Stimulated activated CD4-positive, alpha-beta T cell treated with anti-CD3 and anti-CD28 coated beads, TNF-alpha, amount 100 ng/mL, for 48 hours (primary cell): ENCODE data around the gene TCIRG1.

ENCODE experiments used
- DNase-seq, 3 donors: peaks; one replicate each; pipeline ENCODE4 v3.0.0-alpha.2; 2020; ENCODE audit warnings: low read depth in 3 of 3

TCIRG1 gene

GRCh38 chr11:68036717-68037239 lies 2.0 kb upstream of the TCIRG1 start:
- DNase-seq = no peak

GRCh38 chr11:68037411-68038225 lies 1.2 kb upstream of the TCIRG1 start:
- DNase-seq = no peak

DNA sequence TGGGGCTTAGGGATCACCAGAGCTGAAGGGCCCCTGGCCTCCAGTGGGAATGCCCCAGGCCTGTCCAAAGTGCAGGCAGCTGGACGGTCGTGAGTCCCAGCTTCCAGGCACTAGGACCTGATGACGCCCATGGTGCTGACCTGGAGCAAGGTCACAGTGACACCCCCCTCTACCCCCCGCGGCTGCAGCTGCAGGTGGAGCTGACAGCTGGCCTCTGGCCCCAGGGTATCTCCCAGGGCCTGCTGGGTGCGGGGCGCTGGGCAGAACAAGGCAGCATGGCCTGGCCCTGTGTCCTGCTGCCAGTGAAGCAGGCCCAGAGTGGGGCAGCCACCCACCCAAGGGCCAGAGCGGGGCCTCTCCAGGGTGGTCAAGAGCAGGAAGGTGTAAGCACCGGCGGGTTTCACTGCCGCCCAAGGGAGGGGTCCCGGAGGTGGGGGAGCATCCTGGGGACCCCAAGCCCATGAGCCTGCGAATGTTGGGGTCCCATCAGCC lies 553 bp upstream of the TCIRG1 start:
- no peak for DNase-seq

GRCh38 chr11:68039526-68040086 lies 781 bp downstream of the TCIRG1 start:
- DNase-seq = no peak

- DNase-seq = peak in 1 of 3 donors; percentile 31
Measured at GRCh38 chr11:68040101-68040956, 1.5 kb downstream of the TCIRG1 start.

- DNase-seq = no peak
Measured at GRCh38 chr11:68040957-68041591, 2.2 kb downstream of the TCIRG1 start.

- no peak for DNase-seq
Measured at GRCh38 chr11:68041617-68042218, 2.9 kb downstream of the TCIRG1 start.

DNA sequence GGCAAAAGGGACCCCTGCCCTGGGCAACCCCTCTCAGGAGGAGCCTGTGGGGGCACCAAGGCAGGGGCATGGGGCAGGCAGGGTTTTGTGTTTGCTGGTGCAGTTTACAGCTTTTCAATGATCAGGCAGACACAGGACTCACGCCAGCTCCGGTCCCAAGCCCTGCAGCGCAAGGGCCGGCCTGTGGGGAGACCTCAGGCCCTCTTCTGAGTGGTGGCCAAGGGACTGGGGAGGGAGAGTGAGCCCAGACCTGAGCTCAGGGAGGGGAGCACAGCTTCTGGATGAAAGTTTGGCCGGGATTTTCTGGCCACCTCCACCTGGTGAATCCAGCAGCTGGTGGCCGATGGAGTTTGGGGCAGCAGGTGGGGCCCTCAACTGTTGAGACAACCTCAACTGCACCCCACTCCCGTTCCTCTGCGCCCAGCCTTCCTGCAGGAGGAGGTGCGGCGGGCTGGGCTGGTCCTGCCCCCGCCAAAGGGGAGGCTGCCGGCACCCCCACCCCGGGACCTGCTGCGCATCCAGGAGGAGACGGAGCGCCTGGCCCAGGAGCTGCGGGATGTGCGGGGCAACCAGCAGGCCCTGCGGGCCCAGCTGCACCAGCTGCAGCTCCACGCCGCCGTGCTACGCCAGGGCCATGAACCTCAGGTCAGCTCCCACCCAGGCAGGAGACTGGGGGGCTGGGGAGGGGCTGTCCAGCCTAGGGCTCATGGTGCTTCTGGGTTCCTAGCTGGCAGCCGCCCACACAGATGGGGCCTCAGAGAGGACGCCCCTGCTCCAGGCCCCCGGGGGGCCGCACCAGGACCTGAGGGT lies 3.6 kb downstream of the TCIRG1 start:
- DNase-seq = no peak

GRCh38 chr11:68043029-68043348 lies 4.2 kb downstream of the TCIRG1 start:
- no peak for DNase-seq

GRCh38 chr11:68043349-68044144 lies 4.7 kb downstream of the TCIRG1 start:
- no peak for DNase-seq

- no peak for DNase-seq
Measured at GRCh38 chr11:68044145-68044813, 5.5 kb downstream of the TCIRG1 start.

GRCh38 chr11:68044898-68045351 lies 6.1 kb downstream of the TCIRG1 start:
- no peak for DNase-seq

DNA sequence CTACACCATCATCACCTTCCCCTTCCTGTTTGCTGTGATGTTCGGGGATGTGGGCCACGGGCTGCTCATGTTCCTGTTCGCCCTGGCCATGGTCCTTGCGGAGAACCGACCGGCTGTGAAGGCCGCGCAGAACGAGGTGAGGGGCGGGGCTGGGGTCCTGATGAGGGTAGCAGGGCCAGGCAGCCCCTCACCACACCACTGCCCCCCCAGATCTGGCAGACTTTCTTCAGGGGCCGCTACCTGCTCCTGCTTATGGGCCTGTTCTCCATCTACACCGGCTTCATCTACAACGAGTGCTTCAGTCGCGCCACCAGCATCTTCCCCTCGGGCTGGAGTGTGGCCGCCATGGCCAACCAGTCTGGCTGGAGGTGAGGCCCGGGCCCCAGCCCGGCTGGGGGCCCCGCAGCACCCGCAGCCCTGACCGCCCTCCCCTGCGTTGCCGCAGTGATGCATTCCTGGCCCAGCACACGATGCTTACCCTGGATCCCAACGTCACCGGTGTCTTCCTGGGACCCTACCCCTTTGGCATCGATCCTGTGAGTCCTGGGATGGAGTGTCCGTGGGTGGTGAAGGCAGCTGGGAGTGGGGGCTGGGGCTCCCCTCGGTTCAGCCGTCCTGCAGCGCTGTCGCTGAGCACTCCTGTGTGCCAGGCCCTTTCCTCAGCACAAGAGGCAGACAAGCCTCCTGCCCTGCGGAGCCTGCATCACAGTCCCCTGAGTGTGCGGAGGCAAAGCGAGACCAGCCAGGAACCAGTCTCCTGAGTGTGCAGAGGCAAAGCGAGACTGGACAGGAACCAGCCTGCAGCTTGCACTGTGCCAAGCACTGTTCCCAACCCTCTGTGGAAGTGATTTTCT lies 8.8 kb downstream of the TCIRG1 start:
- DNase-seq = no peak

DNA sequence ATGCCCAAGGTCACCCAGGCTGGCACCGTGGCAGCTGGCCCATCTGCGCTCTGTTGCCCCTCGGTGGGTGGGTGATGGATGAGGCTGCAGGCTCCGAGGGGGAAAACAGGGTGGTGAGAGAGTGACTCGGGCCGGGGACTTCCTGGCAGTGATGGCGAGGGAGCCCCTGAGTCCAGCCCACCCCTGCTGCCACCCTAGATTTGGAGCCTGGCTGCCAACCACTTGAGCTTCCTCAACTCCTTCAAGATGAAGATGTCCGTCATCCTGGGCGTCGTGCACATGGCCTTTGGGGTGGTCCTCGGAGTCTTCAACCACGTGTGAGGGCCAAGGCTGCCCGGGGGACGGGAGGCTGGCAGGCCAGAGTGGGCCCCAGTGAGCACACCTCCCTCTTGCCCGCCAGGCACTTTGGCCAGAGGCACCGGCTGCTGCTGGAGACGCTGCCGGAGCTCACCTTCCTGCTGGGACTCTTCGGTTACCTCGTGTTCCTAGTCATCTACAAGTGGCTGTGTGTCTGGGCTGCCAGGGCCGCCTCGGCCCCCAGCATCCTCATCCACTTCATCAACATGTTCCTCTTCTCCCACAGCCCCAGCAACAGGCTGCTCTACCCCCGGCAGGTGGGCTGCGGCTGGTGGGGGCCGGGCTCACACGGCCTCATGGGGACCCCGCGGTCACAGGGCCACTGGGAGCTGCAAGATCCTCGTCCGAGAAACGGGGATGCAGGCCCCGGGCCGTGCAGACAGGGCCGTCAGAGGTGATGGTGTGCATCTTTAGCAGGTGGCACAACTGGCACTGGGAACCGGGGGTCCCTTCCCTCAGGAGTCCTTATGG lies 10.1 kb downstream of the TCIRG1 start:
- DNase-seq = no peak

DNA sequence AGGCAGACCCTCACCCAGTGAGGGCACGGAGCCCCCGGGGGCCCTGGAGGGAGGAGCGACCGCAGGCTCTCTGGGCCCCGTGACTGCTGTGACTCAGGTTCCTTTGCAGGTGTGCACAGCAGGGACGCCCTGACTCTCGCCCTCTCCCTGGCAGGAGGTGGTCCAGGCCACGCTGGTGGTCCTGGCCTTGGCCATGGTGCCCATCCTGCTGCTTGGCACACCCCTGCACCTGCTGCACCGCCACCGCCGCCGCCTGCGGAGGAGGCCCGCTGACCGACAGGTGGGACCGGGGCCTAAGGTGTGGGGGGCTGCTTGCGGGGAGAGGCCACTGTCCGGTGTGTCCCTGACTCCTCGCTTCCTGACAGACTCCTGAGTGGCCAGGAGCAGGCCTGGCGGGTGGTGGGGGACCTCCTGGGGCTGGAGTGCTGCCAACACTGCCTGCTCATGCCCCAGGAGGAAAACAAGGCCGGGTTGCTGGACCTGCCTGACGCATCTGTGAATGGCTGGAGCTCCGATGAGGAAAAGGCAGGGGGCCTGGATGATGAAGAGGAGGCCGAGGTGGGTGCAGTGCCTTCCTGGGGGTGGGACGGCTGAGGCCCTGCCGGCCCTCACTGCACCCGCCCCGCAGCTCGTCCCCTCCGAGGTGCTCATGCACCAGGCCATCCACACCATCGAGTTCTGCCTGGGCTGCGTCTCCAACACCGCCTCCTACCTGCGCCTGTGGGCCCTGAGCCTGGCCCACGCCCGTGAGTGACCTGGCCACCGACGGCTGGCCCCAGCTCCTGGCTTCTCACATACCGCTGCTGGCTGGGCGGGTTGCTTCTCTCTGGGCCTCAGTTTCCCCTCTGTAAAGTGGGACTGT lies 10.9 kb downstream of the TCIRG1 start:
- DNase-seq = no peak

- no peak for DNase-seq
Measured at GRCh38 chr11:68050371-68050841, 11.6 kb downstream of the TCIRG1 start.
